ENCODE data around the gene VPS35. TPM values are rescaled to one million over a fixed set of nuclear protein-coding genes. Genes with fewer than 3 reads are reported as not detected.

The VPS35 gene
- total RNA-seq, 1 donor from 2014 or later, result 105 TPM

DNA sequence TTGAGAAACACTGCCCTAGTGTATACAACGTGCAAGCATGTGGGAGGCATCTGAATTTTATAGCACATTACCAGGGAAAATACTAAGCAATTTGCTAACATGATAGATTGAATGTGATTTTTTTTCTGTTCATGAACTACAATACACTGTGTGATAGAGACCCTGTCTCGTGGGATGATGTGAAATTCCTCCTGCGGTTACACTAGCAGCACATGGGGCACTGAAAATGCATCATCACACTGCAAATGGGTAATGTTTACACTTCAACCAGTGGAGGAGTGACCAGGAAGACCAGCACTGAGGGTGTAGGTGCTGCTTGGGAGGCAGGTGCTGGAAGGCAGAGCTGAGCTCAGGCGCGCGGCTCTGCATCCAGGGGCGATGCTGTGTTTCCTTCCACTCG is 29.2 kb upstream of the VPS35 start:
- Mint-ChIP-seq H3K4me1 (ENCODE audit: low read depth) (no peaks in the 10 kb centered on the region), H3K27me3 (ENCODE audit: low read depth) (no peaks in the 10 kb centered on the region), H3K9me3 (ENCODE audit: low read depth) (peaks cover 4% of the 10 kb centered on the region), H3K36me3 (ENCODE audit: low read depth) (no peaks in the 10 kb centered on the region), H3K4me3 (ENCODE audit: unreplicated experiment) (no peak overlapping the region), H3K27ac (ENCODE audit: unreplicated experiment) (no peak overlapping the region)
- TF ChIP-seq, protein P1, sequence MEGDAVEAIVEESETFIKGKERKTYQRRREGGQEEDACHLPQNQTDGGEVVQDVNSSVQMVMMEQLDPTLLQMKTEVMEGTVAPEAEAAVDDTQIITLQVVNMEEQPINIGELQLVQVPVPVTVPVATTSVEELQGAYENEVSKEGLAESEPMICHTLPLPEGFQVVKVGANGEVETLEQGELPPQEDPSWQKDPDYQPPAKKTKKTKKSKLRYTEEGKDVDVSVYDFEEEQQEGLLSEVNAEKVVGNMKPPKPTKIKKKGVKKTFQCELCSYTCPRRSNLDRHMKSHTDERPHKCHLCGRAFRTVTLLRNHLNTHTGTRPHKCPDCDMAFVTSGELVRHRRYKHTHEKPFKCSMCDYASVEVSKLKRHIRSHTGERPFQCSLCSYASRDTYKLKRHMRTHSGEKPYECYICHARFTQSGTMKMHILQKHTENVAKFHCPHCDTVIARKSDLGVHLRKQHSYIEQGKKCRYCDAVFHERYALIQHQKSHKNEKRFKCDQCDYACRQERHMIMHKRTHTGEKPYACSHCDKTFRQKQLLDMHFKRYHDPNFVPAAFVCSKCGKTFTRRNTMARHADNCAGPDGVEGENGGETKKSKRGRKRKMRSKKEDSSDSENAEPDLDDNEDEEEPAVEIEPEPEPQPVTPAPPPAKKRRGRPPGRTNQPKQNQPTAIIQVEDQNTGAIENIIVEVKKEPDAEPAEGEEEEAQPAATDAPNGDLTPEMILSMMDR (IDR thresholded peaks at IDR 0.05), result no peak
- no peak for DNase-seq (ENCODE audit: low spot score)

DNA sequence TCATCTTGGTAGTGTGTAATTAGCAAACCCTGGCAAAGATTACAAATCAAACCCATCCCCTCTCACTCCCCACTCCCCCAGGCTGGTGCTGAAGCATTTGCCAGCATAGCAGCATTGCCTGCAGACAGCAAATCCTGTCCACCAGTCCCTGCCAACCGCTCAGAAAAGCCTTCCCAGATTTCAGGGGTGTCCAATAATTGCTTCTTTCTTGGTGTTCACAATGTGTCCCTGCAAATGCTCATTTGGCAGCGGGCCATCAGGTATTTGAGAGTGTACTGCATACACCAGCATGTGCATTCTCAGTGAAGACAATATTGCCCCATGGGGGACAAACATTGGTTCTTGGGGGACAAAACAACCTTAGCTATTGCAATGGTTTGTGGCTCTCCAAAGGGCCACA is 28.7 kb upstream of the VPS35 start:
- H3K36me3 Mint-ChIP-seq (ENCODE audit: low read depth), result no peaks in the 10 kb centered on the region
- no peaks in the 10 kb centered on the region for H3K4me1 Mint-ChIP-seq (ENCODE audit: low read depth)
- no peak overlapping the region for H3K27ac Mint-ChIP-seq (ENCODE audit: unreplicated experiment)
- no peak for DNase-seq (ENCODE audit: low spot score)
- no peak overlapping the region for H3K4me3 Mint-ChIP-seq (ENCODE audit: unreplicated experiment)
- no peaks in the 10 kb centered on the region for H3K27me3 Mint-ChIP-seq (ENCODE audit: low read depth)
- peaks cover 4% of the 10 kb centered on the region for H3K9me3 Mint-ChIP-seq (ENCODE audit: low read depth)
- TF ChIP-seq, protein P1 (IDR thresholded peaks at IDR 0.05), result no peak

- Mint-ChIP-seq H3K9me3 (ENCODE audit: low read depth) (peaks cover 4% of the 10 kb centered on the region), H3K4me3 (ENCODE audit: unreplicated experiment) (no peak overlapping the region), H3K27ac (ENCODE audit: unreplicated experiment) (no peak overlapping the region), H3K4me1 (ENCODE audit: low read depth) (no peaks in the 10 kb centered on the region), H3K36me3 (ENCODE audit: low read depth) (no peaks in the 10 kb centered on the region), H3K27me3 (ENCODE audit: low read depth) (no peaks in the 10 kb centered on the region)
- TF ChIP-seq, protein P1 (IDR thresholded peaks at IDR 0.05), result no peak
- DNase-seq (ENCODE audit: low spot score), result no peak
These were observed 26.9 kb upstream of the VPS35 start for GRCh38 chr16:46715769-46716305.

DNA sequence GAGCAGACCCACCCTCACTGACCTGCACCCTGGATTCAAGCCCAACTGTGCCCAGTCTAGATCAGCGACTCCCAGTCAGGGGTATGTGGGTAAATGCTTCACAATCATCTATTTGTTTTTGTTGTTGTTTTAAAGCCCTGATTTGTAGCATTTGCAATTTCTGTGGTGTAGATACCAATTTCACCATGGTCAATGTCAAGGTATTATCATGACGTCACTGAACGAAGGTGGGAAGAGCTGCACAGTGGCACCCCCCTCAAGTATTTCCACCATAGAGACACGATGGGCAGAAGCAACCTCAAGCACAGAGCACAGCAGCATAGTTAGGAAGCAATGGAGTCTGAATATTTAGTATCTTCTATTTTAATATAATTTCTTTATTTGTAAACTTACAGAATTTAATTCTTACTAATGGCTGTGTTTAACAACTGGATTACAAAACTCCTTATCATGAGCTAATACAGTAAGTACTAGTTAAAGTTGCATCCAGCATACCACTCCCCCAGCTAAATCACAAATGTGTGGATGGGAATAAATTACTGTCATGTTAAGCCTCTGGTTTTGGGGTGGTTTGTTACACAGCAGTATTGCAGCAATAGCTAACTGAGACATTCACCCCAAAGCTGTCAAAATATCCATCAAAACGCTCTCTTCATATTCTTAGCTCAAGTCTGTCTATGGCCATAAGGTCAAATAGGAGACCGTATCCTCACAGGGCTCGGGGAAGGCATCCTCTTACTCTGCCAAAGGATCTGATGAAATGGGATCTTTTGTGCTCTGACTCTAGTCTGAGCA is 26.0 kb upstream of the VPS35 start:
- no peak overlapping the region for H3K4me3 Mint-ChIP-seq (ENCODE audit: unreplicated experiment)
- no peak for DNase-seq (ENCODE audit: low spot score)
- no peaks in the 10 kb centered on the region for H3K4me1 Mint-ChIP-seq (ENCODE audit: low read depth)
- TF ChIP-seq, protein P1 (IDR thresholded peaks at IDR 0.05), result no peak
- H3K27me3 Mint-ChIP-seq (ENCODE audit: low read depth), result no peaks in the 10 kb centered on the region
- H3K36me3 Mint-ChIP-seq (ENCODE audit: low read depth), result no peaks in the 10 kb centered on the region
- no peak overlapping the region for H3K27ac Mint-ChIP-seq (ENCODE audit: unreplicated experiment)
- peaks cover 4% of the 10 kb centered on the region for H3K9me3 Mint-ChIP-seq (ENCODE audit: low read depth)

- no peak overlapping the region for H3K4me3 Mint-ChIP-seq (ENCODE audit: unreplicated experiment)
- H3K36me3 Mint-ChIP-seq (ENCODE audit: low read depth), result no peaks in the 10 kb centered on the region
- H3K27ac Mint-ChIP-seq (ENCODE audit: unreplicated experiment), result no peak overlapping the region
- no peaks in the 10 kb centered on the region for H3K4me1 Mint-ChIP-seq (ENCODE audit: low read depth)
- peaks cover 4% of the 10 kb centered on the region for H3K9me3 Mint-ChIP-seq (ENCODE audit: low read depth)
- TF ChIP-seq, protein P1 (IDR thresholded peaks at IDR 0.05), result no peak
- no peak for DNase-seq (ENCODE audit: low spot score)
- H3K27me3 Mint-ChIP-seq (ENCODE audit: low read depth), result peaks cover 2% of the 10 kb centered on the region
These were observed 24.7 kb upstream of the VPS35 start for GRCh38 chr16:46713634-46714033.
